M059J (cell line): ENCODE measurements around the gene DEPDC5. TPM values are rescaled to one million over a fixed set of nuclear protein-coding genes. Genes with fewer than 3 reads are reported as not detected.

Experiments
- DNase-seq: peaks from one replicate; pipeline ENCODE4 v3.0.0-alpha.2; 2012; ENCODE audit warnings: low read depth
- total RNA-seq: library from RNA; depleted of rRNA; stranded (reverse); fragments of >200 nt; shearing (Covaris generic); gene quantifications from 2 replicates; pipeline ENCODE4 v1.2.3, GENCODE V29; 2014

The DEPDC5 gene
- total RNA-seq, 1 experiment from 2014 or later, result 1.5 TPM

DNA sequence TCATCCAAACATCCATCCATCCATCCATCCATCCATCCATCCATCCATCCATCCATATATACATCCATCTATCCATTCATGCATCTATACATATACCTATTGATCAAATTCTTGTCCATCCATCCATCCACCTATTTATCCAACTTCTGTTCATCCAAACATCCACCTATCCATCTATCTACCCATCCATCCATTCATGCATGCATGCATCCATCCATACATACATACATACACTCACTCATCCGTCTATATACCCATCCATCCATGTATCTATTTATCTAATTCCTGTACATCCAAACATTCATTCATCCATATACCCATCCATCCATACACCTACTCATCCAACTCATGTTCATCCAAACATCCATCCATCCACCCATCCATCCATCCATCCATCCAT, 171.2 kb downstream of the DEPDC5 start:
- no peak for DNase-seq

DNA sequence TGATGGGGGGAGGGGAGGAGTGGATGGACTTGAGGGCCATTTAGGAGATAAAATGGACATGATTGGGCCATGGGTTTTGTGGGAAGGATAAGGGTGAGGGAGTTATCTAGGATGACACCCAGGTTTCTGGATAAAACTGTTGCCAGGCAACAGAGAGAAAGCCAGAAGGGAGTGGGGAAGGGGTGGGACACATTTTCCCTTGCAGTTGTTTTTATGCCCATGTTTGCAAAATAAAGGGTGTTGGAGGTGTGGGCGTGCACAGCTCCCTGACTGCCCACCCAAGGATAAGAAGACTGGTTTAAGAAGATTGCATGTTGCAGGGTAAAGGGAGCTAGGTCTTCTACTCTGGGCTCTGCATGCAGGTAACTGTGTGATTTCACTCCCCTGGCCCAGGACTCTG, 172.2 kb downstream of the DEPDC5 start:
- no peak for DNase-seq

DNA sequence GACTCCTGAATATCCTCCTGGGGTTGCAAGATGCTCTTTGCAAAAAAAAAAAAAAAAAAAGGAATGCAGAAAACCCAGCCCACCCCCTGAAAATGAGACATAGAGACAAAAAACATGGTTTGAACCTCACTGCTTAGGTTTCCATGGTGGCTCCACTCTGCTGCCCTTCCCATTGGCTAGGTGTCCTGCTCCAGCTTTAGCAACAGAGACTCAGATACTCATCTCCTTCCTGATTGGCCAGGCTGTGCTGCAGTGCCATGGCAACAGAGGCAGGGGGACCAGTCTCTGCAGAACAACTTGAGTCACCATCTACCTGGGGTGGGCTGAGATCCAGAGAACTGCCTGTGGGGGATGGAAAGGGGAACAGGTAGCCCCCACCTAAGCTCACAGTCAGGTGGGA, 173.2 kb downstream of the DEPDC5 start:
- no peak for DNase-seq

DNA sequence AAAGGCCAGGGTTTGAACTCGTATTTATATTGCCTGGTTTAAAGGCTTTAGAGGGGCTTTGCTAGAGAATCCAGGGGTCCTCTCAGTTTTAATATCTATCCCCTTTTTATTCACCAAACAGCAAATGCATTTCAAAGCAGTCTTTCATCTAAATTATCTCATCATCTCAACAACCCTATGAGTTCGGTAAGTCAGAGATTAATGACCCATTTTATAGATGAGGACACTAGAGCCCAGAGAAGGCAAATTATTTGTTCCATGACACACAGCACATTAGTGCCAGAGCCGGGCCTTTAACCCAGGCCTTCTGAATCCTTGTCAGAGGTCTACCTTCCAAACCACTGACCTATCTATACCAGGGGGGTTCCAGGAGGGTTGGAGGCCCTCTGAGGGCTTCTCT, 173.7 kb downstream of the DEPDC5 start:
- no peak for DNase-seq

DNA sequence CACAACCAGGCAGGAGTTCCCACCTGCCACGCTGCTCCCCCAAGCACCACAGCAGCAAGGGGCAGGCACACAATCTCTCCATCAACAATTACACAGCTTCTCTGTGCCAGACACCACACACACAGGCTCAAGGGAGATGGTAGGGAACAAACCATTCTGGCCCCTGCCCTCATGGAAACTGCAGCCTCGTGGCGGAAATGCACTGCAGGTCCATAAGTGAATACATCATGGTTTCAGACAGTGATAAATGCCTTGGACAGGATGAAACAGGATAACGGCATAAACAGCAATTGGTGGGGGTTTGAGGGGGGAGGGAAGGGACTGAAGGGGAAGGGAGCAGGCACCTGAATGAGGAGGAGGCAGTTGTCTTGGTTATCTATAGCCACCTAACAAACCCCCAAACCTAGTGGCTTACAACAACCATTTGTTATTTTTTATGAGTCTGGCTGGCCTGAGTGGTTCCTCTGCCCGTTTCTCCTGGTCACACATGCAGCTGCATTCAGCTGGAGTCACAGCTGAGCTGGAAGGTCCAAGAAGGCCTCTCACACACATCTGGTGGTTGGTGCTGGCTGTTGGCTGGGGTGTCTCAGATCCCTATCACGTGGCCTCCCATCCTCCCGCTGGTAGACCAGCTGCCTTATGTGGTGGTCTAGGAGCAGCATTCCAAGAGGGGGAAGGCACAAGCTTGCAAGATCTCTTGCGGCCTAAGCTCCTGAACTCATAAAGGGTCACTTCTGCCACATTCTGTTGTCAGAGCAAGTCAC, 175.5 kb downstream of the DEPDC5 start:
- DNase-seq, result no peak

DNA sequence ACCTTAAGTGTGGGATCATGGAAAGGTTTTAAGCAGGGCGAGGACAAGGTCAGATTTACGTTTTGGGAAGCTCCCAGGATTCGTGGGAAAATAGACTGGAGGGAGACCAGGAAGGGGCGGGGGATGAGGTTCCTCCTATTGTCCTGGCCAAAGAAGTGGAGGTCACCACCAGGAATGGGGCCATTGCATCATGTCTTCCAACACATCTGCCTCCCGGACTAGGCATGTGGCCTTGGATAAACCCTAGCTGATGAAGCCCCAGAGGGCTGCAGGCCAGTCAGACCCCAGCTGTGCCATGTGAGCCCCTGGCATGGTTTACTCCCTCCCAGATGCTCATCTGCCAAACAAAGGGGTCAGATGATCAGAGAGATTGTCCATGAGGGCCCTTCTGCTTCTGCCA, 179.0 kb downstream of the DEPDC5 start:
- no peak for DNase-seq

DNA sequence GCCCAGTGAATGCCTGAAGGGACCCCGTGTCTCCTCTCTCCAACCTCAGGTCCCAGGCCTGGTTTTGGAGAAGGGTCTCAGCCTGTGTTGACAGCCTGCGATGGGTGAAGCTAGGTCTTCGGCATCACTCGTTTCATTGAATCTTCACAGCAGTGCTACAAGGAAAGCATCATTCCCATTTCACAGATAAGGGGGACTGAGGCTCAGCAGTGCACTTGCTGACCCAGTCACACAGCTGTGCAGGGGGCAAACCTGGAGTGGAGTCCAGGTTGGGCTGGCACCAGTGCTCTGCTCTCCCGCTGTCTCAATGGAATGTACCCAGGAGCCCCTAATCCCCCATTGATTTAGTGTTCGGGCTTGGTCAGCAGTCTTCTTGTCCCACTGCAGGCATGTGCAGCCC, 179.6 kb downstream of the DEPDC5 start:
- no peak for DNase-seq

DNA sequence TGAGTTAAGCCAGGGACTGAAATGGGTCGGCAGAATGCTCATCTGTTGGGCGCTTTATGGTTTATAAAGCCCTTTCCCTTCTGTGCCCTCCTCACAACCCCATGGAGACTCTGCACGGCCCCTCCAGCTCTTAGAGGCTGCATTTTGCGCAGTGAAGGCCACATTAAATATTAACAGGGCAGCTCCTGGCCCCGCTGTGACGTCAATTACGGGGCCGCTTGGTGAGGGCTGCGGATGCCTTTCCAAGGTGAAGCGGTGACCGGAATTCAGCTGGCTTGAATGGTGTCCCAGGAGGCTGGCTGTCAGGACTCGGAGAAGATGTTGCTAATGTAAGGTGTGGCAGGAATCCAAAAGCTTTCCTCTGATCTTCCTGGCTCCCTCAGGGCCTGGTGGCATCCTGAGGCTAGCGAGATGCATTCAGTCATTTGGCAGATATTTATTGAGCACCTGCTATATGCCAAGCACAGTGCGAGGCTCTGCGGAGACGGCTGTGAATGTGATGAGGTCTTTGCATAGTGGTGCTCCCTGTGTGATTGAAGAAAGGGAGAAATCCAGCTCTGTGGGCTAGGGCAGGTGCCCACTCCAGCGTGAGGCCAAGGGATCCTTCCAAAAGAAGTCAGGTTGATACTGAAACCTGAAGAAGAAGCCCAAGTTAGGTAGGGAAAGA, 180.1 kb downstream of the DEPDC5 start:
- no peak for DNase-seq

DNA sequence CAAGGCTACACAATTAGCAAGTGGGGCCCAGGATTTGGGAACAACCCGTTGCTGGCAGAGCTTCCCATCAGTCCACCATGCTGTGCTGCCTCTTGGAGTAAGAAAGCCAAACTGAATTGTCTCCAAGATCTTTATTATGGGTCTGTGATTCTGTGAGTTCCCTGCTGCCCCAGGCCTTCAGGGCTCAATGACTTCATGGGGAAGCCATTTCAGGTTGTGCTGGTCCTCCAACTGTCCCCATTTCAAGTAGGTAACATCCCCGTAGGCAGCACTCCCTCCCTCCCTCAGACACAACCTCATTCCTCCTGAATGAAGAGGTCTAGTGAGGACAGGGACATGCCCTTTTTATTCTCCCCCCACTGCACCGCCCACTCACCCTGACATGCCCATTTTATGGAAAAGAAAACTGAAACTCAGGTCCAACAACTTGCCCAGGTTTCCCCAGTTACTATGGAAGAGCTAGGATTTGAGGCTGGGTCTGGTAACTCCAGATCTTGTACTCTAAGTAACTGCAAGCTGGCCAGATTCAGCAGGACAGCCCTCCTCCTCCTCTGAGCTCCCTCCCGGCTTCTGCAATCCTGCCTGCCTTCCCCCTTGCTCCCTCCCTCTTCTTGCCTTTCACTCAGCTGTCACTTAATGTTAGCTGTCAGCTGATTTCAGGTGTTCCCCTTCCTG, 182.3 kb downstream of the DEPDC5 start:
- DNase-seq, result no peak

DNA sequence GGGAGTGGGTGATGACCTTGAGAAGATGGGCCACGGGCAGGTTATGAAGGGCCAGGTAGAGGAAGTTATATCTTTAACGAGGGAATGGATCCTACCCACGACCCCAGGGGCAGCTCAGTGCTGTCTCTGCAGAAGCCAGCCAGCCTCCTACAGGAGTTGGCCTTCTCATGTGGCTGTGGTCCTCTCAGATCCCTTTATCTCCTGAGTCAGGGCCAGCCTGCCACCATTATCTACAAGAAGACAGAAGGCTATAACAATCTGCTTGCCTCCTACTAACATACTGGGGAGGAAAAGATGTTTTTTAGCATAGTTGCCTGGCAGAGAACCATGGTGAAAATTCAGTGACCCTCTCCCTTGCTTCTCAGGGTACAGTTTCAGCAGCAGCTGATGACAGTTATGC, 183.5 kb downstream of the DEPDC5 start:
- DNase-seq, result no peak

DNA sequence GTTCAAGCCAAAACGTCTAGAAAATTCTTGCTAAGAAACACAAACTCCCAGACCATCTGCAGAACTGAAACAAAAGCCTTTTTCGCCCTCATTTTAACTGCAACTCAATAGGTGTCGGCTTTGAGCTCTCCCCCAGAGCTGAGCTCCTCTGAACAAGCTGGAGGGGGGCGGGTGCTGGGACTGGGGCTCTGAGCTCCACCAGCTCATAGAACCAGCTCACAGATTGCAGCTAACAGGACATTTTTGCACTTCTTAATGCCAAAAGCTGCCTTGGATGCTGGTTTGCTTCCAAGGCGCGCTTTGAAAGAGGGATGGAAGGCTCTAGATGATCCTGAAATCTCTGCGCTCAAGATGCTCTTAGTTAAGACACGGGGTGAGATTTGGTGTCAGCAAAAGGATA, 184.5 kb downstream of the DEPDC5 start:
- no peak for DNase-seq

DNA sequence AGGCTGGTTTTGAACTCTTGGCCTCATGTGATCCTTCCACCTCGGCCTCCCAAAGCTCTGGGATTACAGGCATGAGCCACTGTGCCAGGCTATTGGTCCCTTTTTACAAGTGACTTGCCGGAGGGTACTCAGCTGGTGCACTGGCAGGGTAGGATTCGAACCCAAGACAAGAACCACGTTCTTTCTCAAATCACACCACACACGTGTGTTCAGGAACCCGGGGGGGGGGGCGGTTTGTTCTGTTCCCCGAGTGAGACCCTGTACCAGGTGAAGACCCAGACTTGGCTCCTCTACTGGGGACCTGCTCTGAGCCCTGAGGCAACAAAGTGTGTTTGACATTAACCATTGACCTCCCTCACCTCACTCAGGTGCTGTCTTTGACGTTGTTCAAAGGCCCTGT, 186.7 kb downstream of the DEPDC5 start:
- DNase-seq, result no peak

DNA sequence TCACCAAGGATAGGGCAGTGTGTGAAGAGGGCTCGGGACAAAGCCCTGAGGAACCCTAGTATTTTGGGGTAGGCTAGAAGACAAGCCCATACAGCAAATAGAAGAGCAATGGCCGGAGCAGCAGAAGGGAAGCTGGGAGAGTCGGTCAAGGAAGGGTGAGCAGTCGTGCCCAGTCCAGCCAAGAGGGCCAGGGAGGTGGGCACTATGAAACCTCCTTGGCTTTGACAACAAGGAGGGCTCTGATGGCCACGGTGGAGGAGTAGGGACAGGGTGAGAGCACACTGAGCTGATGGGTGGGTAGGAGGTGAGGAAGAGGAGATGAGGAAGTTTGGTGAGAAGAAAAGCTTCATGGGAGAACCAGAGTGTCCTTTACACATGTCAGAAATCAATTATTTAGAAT, 188.3 kb downstream of the DEPDC5 start:
- no peak for DNase-seq

DNA sequence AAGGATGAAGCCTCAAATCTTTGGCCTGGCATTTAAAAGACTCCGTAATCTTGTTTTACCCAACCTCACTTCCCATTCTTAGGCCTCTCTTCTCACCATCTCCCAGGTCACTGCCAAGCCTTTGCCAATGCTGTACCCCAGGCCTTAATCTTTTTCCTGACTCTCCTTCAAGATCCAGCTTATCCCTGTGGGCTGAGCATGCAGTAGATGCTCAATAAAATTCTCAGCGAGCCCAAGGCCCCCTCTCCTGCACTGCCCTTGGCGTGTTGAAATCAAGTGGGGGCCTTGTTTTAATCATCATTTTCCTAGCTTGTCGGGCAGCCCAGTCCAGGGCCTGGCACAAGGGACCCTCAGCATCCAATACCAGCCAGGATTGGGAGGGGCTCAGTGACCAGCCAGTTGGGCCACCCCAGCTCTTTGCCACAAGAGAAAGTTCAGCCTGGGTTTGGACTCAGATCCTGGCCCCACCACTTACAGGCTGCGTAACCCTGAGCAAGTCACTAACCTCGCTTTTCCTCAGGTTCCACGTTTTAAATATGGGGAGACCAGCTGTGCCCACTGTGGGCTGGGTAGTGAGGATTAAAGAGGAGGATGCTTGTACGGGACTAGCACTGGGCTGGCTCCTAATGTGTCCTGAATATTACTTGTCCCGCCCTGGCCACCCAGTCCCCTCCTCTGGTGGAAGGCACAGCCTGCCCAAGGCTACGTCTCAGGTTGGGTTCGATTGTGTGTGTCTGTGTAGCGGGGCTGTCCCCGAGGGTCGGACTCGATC, 189.6 kb downstream of the DEPDC5 start:
- no peak for DNase-seq

DNA sequence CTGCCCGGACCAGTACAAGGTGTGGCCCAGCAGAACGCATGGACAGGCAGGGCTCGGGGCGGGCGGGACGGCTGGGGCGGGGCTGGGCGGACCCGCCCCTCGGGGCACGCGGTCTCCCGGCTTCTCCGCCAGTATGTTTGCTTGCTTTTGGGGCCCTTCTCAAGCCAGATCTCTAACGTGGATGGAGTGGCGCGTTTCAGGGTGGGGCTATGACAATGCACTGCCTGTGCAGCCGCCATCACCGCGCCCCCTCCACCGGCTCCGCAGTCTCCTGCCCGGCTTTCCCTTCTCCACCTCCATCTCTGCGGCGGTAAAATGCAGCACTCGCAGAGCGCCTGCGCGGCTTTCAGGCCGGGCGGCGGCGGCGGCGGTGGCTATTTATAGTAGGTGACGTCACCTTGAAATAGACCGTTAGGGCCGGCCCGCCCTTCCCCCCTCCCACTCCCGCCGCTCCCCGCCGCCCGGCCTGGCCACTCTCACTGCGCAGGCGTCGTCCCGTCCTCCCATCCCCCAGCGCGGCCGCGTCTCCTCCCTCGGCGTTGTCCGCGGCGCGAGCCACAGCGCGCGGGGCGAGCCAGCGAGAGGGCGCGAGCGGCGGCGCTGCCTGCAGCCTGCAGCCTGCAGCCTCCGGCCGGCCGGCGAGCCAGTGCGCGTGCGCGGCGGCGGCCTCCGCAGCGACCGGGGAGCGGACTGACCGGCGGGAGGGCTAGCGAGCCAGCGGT, 190.3 kb downstream of the DEPDC5 start, which contains the start of gene YWHAH:
Gene YWHAH (plus strand): TSS at position 558 of the 722 bp plus-strand sequence. CDS start 199 bp downstream, outside the sequence.
- DNase-seq, result peak; percentile 84

DNA sequence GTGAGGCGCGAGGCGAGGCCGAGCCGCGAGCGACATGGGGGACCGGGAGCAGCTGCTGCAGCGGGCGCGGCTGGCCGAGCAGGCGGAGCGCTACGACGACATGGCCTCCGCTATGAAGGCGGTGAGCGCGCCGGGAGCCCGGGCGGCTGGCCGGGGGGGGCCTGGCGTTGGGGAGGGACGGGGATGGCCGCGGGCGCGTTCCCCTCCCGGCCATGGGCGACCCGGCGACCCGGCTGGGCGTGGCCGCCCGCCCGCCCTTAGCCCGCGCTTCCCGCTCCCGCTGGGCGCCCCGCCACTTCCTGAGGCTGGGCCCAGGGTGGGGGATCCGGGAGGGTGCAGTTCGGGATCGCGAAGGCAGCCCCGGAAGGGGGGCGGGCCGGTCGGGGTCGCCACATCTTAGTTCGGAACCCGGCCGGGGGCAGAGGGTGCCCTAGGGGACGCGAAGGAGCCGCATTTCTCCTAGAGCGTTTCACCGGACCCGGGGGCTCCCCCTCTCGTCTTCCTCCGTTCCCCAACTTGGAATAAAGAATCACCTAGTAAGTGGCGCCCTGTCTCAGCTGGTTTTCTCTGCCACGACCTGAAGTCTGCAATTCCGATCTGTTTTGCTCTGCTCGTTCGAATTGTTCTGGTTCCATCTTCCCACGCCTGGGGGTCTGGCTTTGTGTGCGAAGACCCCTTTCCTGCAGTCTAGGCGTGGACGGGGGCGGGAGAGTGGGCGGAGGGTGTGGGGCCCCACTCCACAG, 191.1 kb downstream of the DEPDC5 start:
- DNase-seq, result peak; percentile 29

DNA sequence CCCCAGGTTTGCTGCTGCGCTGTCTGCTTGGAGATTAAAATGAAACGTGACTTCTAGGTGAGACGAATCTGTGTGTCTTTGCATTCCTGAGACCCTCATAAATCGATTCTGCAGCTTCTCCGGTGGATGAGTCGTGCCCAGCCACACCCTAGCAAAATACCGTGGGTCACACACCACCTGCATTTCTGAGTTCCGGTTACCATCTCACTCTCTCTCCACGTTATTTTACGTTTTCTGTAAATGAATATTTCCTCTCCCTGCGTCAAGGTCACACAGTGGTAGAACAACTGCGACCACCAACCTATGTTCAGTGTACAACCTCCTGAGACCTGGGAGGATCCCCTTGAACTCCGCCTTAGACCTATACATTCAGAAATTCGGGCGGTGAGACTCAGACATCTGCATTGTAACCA, 191.6 kb downstream of the DEPDC5 start:
- no peak for DNase-seq

DNA sequence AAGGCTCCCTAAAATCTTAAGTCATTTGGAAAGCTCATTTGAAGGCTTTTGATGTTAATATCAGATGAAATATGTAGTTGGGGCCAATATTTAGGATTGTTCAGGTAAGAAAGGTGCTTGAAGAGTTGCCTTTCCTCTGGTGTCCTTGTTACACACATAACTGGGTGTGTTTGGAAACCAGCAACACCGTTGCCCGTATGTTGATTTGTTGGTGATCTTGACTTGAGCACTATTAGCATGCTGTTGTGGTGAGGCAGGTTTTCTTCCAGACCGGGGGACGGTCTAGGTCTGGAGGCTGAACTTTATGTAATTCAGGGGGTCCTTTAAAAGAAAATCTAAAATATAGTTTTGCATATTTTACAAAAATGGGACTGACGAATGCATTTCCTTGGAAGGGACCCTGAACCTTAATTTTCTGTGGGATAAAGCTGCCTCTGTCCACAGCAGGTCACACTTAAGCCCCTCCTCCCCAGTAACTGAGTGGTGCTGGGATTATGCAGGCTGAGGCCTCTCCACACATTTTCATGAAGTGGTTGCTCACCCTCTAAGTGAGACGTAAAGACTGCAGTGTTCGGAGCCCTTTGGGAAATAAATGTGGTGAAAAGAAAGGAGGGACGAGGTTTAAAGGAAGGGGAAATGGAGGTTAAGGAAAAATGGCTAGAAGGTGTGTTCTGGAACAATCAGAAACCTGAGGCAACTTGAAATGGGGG, 192.3 kb downstream of the DEPDC5 start:
- DNase-seq, result no peak

DNA sequence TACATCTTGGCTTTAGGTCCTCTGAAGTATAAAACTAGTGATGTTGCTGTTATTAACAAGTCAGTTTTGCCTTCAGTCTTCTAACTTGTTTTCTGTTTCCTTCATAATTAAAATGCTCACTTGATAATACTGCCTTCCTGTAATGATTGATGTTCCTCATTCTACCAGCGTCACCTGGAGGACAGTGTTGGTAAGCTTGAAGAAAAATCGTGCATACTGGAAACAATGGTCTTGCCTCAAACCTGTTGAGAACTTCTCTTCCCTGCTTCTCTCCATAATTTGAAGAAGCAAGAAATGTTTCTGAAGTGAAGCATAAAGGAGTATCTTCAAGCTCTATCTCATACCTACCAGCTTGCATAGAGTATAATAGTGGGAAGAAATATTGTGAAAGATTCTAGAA, 193.5 kb downstream of the DEPDC5 start:
- DNase-seq, result peak; percentile 27

DNA sequence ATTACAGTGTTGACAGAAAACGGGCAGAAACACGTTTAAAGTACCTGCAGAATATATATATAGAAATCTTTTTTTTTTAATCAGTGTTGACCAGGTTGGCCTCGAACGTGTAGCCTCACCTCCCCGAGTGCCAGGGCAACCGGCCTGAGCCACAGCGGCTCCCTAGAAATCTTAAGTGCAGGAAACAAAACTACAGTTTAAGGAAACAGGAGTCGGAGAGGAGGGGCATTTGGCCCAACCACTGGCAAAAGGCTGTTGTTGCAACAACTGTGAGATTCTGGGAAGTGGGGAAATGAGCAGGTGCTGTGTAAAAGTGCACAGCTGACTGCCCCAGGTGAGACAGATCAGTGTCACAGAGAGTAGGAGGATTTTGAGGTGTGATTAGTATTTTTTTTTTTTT, 194.2 kb downstream of the DEPDC5 start:
- no peak for DNase-seq
